Prostate gland (tissue), 2 donors: ENCODE results near the gene LZTS3.

Experiments
- POLR2A ChIP-seq: fragments of 450-650 bp; IDR thresholded peaks from one replicate; pipeline ENCODE4 v1.6.1; 2016; ENCODE audit warnings: antibody characterized with exemption, mild to moderate bottlenecking
- TF ChIP-seq, protein P1 (sequence below), 4 experiments: fragments of 200-600 bp in 2 of 4; fragments of 450-650 bp in 2 of 4; sonication (generic) in 2 of 4; IDR thresholded peaks; 1 replicate in 3 of 4; 2 replicates in 1 of 4; pipeline ENCODE4 v1.5.1; 2016 to 2019; ENCODE audit warnings: antibody characterized with exemption in 4 of 4, mild to moderate bottlenecking in 2 of 4, moderate library complexity in 2 of 4

GRCh38 chr20:3218307-3218988, 45.1 kb upstream of the LZTS3 start:
- no peak for TF ChIP-seq POLR2A
- TF ChIP-seq, protein P1, sequence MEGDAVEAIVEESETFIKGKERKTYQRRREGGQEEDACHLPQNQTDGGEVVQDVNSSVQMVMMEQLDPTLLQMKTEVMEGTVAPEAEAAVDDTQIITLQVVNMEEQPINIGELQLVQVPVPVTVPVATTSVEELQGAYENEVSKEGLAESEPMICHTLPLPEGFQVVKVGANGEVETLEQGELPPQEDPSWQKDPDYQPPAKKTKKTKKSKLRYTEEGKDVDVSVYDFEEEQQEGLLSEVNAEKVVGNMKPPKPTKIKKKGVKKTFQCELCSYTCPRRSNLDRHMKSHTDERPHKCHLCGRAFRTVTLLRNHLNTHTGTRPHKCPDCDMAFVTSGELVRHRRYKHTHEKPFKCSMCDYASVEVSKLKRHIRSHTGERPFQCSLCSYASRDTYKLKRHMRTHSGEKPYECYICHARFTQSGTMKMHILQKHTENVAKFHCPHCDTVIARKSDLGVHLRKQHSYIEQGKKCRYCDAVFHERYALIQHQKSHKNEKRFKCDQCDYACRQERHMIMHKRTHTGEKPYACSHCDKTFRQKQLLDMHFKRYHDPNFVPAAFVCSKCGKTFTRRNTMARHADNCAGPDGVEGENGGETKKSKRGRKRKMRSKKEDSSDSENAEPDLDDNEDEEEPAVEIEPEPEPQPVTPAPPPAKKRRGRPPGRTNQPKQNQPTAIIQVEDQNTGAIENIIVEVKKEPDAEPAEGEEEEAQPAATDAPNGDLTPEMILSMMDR (IDR thresholded peaks at IDR 0.05): peak; percentile 84 to 91 (median 88)
